HepG2 (cell line): Measurements from ENCODE around the gene SKI. TPM values are rescaled to one million over a fixed set of nuclear protein-coding genes. Genes with fewer than 3 reads are reported as not detected.

Experiments
- ATAC-seq: fragments of 200-7000 bp; cut with Tn5 transposase; 3 replicates; pipeline ENCODE4 v1.9.1; 2020; ENCODE audit warnings: mild to moderate bottlenecking, moderate library complexity
- BruUV-seq: library from RNA; stranded (reverse); fragments of 400-500 nt; replicated peaks from 2 replicates; lab custom pipeline; 2021; lab: Mats Ljungman, UMichigan
- CTCF ChIA-PET: fragments of 300-600 bp; formaldehyde crosslinking; extraction: SDS; loops from one replicate; lab custom pipeline; 2021; ENCODE audit warnings: low total read pairs, inconsistent platforms, low intra/inter-chr PET ratio; lab: Yijun Ruan, JAX
- POLR2A ChIA-PET: fragments of 350-600 bp; sonication (Branson Sonifier 250); formaldehyde crosslinking; loops from one replicate; lab custom pipeline; 2020; ENCODE audit warnings: antibody characterized with exemption, inconsistent platforms; lab: Yijun Ruan, JAX
- DNase-seq: peaks from one replicate; pipeline ENCODE4 v3.0.0-alpha.2; 2015; ENCODE audit warnings: low spot score
- FAIRE-seq: peaks from 3 replicates; lab custom pipeline; 2011; peaks lifted over from hg19 to GRCh38; lab: Jason Lieb, UNC
- H2AFZ ChIP-seq: one replicate; pipeline ENCODE4 v1.6.1; 2011; ENCODE audit warnings: low read length, inconsistent platforms
- H3K27ac ChIP-seq: fragments of 300-600 bp; 3 replicates; pipeline ENCODE4 v1.8.0; 2011; ENCODE audit warnings: mixed run types, mild to moderate bottlenecking, mixed read lengths, low read length, inconsistent platforms; ENCODE audit not compliant: insufficient read depth; ENCODE audit errors: extremely low read length
- H3K27me3 ChIP-seq, 2 experiments: fragments of 200-600 bp in 1 of 2; 2 replicates in 1 of 2; 3 replicates in 1 of 2; pipeline versions ENCODE4 v1.6.0 to v1.8.0; 2011; ENCODE audit warnings: low read length in 2 of 2, mild to moderate bottlenecking in 2 of 2, moderate library complexity in 2 of 2, inconsistent platforms in 1 of 2; ENCODE audit not compliant: insufficient read depth in 2 of 2, control insufficient read depth in 1 of 2
- H3K36me3 ChIP-seq, 2 experiments: fragments of 200-600 bp in 1 of 2; replicated peaks in 1 of 2; 2 replicates in 1 of 2; 3 replicates in 1 of 2; pipeline versions ENCODE4 v1.5.1 to v1.8.0; 2011; ENCODE audit warnings: low read length in 2 of 2, inconsistent platforms in 1 of 2; ENCODE audit not compliant: insufficient read depth in 2 of 2, control insufficient read depth in 1 of 2
- H3K4me1 ChIP-seq: 2 replicates; pipeline ENCODE4 v1.5.1; 2012; ENCODE audit warnings: low read length, inconsistent platforms; ENCODE audit not compliant: insufficient read depth
- H3K4me2 ChIP-seq: 2 replicates; pipeline ENCODE4 v1.6.0; 2011; ENCODE audit warnings: low read depth, low read length, inconsistent platforms
- H3K4me3 ChIP-seq, 3 experiments: fragments of 200-600 bp in 1 of 3; sonication (generic), shearing (Covaris generic) in 1 of 3; replicated peaks in 1 of 3; 2 replicates each; pipeline ENCODE4 v1.5.1; 2011 to 2016; ENCODE audit warnings: low read length in 3 of 3, inconsistent platforms in 2 of 3, low read depth in 2 of 3, mild to moderate bottlenecking in 2 of 3, control low read depth in 1 of 3, mixed read lengths in 1 of 3; ENCODE audit not compliant: insufficient read depth in 1 of 3
- H3K79me2 ChIP-seq: one replicate; pipeline ENCODE4 v1.6.1; 2011; ENCODE audit warnings: low read length, inconsistent platforms; ENCODE audit not compliant: insufficient read depth
- H3K9ac ChIP-seq: 2 replicates; pipeline ENCODE4 v1.6.0; 2011; ENCODE audit warnings: mild to moderate bottlenecking, low read depth, low read length, inconsistent platforms; ENCODE audit not compliant: insufficient read depth
- H3K9me3 ChIP-seq: 2 replicates; pipeline ENCODE4 v1.5.1; 2012; ENCODE audit warnings: mild to moderate bottlenecking, low read length
- H4K20me1 ChIP-seq: 2 replicates; pipeline ENCODE4 v1.6.0; 2011; ENCODE audit warnings: inconsistent platforms, mild to moderate bottlenecking, low read length, moderate library complexity; ENCODE audit not compliant: insufficient read depth
- DPF2 ChIP-seq: sonication (generic); formaldehyde crosslinking; IDR thresholded peaks from 2 replicates; pipeline ENCODE4 v1.4.0; 2020; ENCODE audit warnings: mild to moderate bottlenecking, low read depth, missing genetic modification reagents, borderline replicate concordance
- ERF ChIP-seq: IDR thresholded peaks from 2 replicates; pipeline ENCODE4 v1.6.1; 2018; ENCODE audit warnings: missing biosample characterization, missing genetic modification reagents
- HOXA3 ChIP-seq: sonication (generic); formaldehyde crosslinking; IDR thresholded peaks from 2 replicates; pipeline ENCODE4 v1.5.0; 2020; ENCODE audit warnings: missing genetic modification reagents
- NFKB2 ChIP-seq: sonication (generic); formaldehyde crosslinking; IDR thresholded peaks from 2 replicates; pipeline ENCODE4 v1.4.0; 2020; ENCODE audit warnings: missing genetic modification reagents, borderline replicate concordance
- TEAD3 ChIP-seq: optimal IDR thresholded peaks from 2 replicates; pipeline ENCODE3; 2016; ENCODE audit warnings: borderline replicate concordance
- ZC3H13 ChIP-seq: sonication (generic); formaldehyde crosslinking; IDR thresholded peaks from 2 replicates; pipeline ENCODE4 v1.8.1; 2023; ENCODE audit warnings: mild to moderate bottlenecking, missing genetic modification reagents, moderate library complexity
- ZC3H4 ChIP-seq: sonication (generic); formaldehyde crosslinking; IDR thresholded peaks from 2 replicates; pipeline ENCODE4 v1.4.0; 2020; ENCODE audit warnings: missing genetic modification reagents, borderline replicate concordance
- ZNF329 ChIP-seq: sonication (generic); formaldehyde crosslinking; IDR thresholded peaks from 2 replicates; pipeline ENCODE4 v1.9.0; 2021; ENCODE audit warnings: low read depth, mild to moderate bottlenecking, missing genetic modification reagents
- ZNF598 ChIP-seq: sonication (generic); formaldehyde crosslinking; IDR thresholded peaks from 2 replicates; pipeline ENCODE4 v1.5.1; 2020; ENCODE audit warnings: mild to moderate bottlenecking, missing genetic modification reagents, borderline replicate concordance
- WGBS: methylation state at CpG from one replicate; pipeline ENCODE4 v1.1.6; 2017; ENCODE audit warnings: low lambda C conversion rate; 5-methylcytosine and 5-hydroxymethylcytosine counted together
- in situ Hi-C: cut with HindIII; loops from 2 replicates; pipeline ENCODE4 v1.10.0; 2017; ENCODE audit warnings: low pct_unique_long_range_greater_than_20kb; ENCODE audit not compliant: extremely low pct_ligation_motif_present
- intact Hi-C: fragments of 100-400 bp; cut with micrococcal nuclease; formaldehyde crosslinking; loops from one replicate; pipeline ENCODE4 v1.10.0; 2022; ENCODE audit not compliant: unreplicated experiment
- polyA plus RNA-seq, 8 experiments: library from polyadenylated mRNA; depleted of rRNA in 3 of 8; stranded (reverse) in 7 of 8; unstranded in 1 of 8; fragments of >200 nt; fragmentation: Illumina TruSeq in 4 of 8; extraction: Trizol in 4 of 8; gene quantifications; 2 replicates each; pipeline versions ENCODE4 v1.2.1 to v1.2.3, GENCODE V29; 2011 to 2016; ENCODE audit warnings: low read depth in 4 of 8, missing spikeins in 1 of 8, mixed read lengths in 1 of 8; ENCODE audit not compliant: insufficient read depth in 1 of 8
- total RNA-seq, 5 experiments: library from RNA; depleted of rRNA; stranded (reverse); fragments of >200 nt; fragmentation: Illumina TruSeq; extraction: Trizol; gene quantifications; 2 replicates each; pipeline ENCODE4 v1.2.3, GENCODE V29; 2016; ENCODE audit warnings: low read depth in 1 of 5
- TF ChIP-seq, protein P1 (sequence below): sonication (generic); formaldehyde crosslinking; IDR thresholded peaks from 2 replicates; pipeline ENCODE4 v1.5.0; 2020; ENCODE audit warnings: mild to moderate bottlenecking, missing genetic modification reagents, moderate library complexity
- TF ChIP-seq, protein P2 (sequence below): sonication (generic); formaldehyde crosslinking; IDR thresholded peaks from 2 replicates; pipeline ENCODE4 v1.4.0; 2020; ENCODE audit warnings: missing genetic modification reagents, borderline replicate concordance
- TF ChIP-seq, protein P3 (sequence below): sonication (generic); formaldehyde crosslinking; IDR thresholded peaks from 2 replicates; pipeline ENCODE4 v1.5.0; 2020; ENCODE audit warnings: mild to moderate bottlenecking, missing genetic modification reagents, borderline replicate concordance
- TF ChIP-seq, protein P4 (sequence below): sonication (generic); formaldehyde crosslinking; IDR thresholded peaks from 2 replicates; pipeline ENCODE4 v1.4.0; 2020; ENCODE audit warnings: mild to moderate bottlenecking, missing genetic modification reagents

The SKI gene
- total and polyA plus RNA-seq, 2 of the 13 experiments (the other 11 are each of a cell fraction or from before 2014, with no cell fraction given), result 4.7 to 6.9 TPM

DNA sequence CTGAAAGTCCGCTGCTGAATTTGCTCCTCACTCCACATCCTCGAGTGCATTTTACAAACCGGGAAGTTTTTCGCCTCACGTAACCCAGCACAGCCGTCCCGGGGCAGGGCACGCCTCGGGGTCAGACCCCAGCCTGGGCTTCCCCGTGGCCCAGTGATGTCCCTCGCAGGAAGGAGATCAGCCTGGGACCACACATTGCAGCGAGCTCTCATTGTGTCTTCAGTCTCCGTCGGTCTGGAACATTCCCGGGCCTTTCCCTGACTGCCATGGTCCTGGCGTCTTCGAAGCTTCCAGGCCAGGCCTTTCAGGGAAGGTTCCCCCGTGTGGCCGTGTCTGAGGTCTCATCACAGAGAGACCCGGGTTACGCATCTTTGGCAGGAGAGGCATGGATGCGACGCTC is 119.8 kb downstream of the SKI start:
- FAIRE-seq (no peak), ATAC-seq (peak; percentile 30), DNase-seq (no peak)
- Histone ChIP-seq H4K20me1 (no peaks in the 10 kb centered on the region), H3K79me2 (no peaks in the 10 kb centered on the region), H3K27me3 (peaks cover 10 to 63% of the 10 kb centered on the region in 2 experiments), H2AFZ (no peak overlapping the region), H3K27ac (no peak overlapping the region), H3K4me1 (peaks cover 7% of the 10 kb centered on the region; the same call in 1 of the 2 replicates), H3K4me3 (peak overlapping the region in 1 of 3 experiments; percentile 18; a peak in 1 of 6 replicates), H3K4me2 (peak overlapping the region; percentile 46; the same call in 1 of the 2 replicates), H3K36me3 (no peaks in the 10 kb centered on the region), H3K9ac (no peak overlapping the region), H3K9me3 (no peaks in the 10 kb centered on the region)
- BruUV-seq, result no TSS peak
- in situ Hi-C loops (no loop called here), intact Hi-C loops (no loop called here)
- POLR2A ChIA-PET, result no interaction called here
- CTCF ChIA-PET, result no interaction called here
- 12% methylated on average over 10 of the region's 23 CpGs for WGBS
- no peak for TF ChIP-seq HOXA3 (CRISPR knock-in tag)
- TF ChIP-seq ZNF329 (CRISPR knock-in tag), result no peak
- no peak for TF ChIP-seq ZC3H4 (CRISPR knock-in tag)
- no peak for TF ChIP-seq ERF (CRISPR knock-in tag)
- TF ChIP-seq, protein P1, sequence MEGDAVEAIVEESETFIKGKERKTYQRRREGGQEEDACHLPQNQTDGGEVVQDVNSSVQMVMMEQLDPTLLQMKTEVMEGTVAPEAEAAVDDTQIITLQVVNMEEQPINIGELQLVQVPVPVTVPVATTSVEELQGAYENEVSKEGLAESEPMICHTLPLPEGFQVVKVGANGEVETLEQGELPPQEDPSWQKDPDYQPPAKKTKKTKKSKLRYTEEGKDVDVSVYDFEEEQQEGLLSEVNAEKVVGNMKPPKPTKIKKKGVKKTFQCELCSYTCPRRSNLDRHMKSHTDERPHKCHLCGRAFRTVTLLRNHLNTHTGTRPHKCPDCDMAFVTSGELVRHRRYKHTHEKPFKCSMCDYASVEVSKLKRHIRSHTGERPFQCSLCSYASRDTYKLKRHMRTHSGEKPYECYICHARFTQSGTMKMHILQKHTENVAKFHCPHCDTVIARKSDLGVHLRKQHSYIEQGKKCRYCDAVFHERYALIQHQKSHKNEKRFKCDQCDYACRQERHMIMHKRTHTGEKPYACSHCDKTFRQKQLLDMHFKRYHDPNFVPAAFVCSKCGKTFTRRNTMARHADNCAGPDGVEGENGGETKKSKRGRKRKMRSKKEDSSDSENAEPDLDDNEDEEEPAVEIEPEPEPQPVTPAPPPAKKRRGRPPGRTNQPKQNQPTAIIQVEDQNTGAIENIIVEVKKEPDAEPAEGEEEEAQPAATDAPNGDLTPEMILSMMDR, result 0 out of 2 replicates have a peak, but pooled peaks have one; percentile 23
- no peak for TF ChIP-seq ZNF598
- TF ChIP-seq NFKB2, result 0 out of 2 replicates have a peak, but pooled peaks have one; percentile 36
- no peak for TF ChIP-seq TEAD3
- no peak for TF ChIP-seq DPF2 (CRISPR knock-in tag)
- TF ChIP-seq, protein P2, sequence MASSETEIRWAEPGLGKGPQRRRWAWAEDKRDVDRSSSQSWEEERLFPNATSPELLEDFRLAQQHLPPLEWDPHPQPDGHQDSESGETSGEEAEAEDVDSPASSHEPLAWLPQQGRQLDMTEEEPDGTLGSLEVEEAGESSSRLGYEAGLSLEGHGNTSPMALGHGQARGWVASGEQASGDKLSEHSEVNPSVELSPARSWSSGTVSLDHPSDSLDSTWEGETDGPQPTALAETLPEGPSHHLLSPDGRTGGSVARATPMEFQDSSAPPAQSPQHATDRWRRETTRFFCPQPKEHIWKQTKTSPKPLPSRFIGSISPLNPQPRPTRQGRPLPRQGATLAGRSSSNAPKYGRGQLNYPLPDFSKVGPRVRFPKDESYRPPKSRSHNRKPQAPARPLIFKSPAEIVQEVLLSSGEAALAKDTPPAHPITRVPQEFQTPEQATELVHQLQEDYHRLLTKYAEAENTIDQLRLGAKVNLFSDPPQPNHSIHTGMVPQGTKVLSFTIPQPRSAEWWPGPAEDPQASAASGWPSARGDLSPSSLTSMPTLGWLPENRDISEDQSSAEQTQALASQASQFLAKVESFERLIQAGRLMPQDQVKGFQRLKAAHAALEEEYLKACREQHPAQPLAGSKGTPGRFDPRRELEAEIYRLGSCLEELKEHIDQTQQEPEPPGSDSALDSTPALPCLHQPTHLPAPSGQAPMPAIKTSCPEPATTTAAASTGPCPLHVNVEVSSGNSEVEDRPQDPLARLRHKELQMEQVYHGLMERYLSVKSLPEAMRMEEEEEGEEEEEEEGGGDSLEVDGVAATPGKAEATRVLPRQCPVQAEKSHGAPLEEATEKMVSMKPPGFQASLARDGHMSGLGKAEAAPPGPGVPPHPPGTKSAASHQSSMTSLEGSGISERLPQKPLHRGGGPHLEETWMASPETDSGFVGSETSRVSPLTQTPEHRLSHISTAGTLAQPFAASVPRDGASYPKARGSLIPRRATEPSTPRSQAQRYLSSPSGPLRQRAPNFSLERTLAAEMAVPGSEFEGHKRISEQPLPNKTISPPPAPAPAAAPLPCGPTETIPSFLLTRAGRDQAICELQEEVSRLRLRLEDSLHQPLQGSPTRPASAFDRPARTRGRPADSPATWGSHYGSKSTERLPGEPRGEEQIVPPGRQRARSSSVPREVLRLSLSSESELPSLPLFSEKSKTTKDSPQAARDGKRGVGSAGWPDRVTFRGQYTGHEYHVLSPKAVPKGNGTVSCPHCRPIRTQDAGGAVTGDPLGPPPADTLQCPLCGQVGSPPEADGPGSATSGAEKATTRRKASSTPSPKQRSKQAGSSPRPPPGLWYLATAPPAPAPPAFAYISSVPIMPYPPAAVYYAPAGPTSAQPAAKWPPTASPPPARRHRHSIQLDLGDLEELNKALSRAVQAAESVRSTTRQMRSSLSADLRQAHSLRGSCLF (CRISPR knock-in tag), result no peak
- no peak for TF ChIP-seq ZC3H13
- TF ChIP-seq, protein P3, sequence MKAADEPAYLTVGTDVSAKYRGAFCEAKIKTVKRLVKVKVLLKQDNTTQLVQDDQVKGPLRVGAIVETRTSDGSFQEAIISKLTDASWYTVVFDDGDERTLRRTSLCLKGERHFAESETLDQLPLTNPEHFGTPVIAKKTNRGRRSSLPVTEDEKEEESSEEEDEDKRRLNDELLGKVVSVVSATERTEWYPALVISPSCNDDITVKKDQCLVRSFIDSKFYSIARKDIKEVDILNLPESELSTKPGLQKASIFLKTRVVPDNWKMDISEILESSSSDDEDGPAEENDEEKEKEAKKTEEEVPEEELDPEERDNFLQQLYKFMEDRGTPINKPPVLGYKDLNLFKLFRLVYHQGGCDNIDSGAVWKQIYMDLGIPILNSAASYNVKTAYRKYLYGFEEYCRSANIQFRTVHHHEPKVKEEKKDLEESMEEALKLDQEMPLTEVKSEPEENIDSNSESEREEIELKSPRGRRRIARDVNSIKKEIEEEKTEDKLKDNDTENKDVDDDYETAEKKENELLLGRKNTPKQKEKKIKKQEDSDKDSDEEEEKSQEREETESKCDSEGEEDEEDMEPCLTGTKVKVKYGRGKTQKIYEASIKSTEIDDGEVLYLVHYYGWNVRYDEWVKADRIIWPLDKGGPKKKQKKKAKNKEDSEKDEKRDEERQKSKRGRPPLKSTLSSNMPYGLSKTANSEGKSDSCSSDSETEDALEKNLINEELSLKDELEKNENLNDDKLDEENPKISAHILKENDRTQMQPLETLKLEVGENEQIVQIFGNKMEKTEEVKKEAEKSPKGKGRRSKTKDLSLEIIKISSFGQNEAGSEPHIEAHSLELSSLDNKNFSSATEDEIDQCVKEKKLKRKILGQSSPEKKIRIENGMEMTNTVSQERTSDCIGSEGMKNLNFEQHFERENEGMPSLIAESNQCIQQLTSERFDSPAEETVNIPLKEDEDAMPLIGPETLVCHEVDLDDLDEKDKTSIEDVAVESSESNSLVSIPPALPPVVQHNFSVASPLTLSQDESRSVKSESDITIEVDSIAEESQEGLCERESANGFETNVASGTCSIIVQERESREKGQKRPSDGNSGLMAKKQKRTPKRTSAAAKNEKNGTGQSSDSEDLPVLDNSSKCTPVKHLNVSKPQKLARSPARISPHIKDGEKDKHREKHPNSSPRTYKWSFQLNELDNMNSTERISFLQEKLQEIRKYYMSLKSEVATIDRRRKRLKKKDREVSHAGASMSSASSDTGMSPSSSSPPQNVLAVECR, result no peak
- TF ChIP-seq, protein P4, sequence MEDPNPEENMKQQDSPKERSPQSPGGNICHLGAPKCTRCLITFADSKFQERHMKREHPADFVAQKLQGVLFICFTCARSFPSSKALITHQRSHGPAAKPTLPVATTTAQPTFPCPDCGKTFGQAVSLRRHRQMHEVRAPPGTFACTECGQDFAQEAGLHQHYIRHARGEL (CRISPR knock-in tag), result no peak
